NCI-H187 (cell line): ENCODE results near the gene CYSTM1.

Experiments used
- DNase-seq, 2 experiments: peaks; one replicate each; lab custom pipeline; 2025; lab: John Stamatoyannopoulos, UW

CYSTM1 gene

GRCh38 chr5:140174465-140175366, at the start of gene CYSTM1:
TSS of gene CYSTM1 (plus strand) at chr5:140175188. CDS start at chr5:140194466, 19,278 bp downstream.
- peak; percentile 90 for DNase-seq

GRCh38 chr5:140125637-140126036, 49.4 kb upstream of the CYSTM1 start, which contains the start of gene IGIP:
TSS of gene IGIP (plus strand) at chr5:140125937. CDS start at chr5:140128477, 2,540 bp downstream.
- no peak for DNase-seq

- no peak for DNase-seq
These were observed 48.5 kb upstream of the CYSTM1 start for GRCh38 chr5:140126315-140127012.

- no peak for DNase-seq
These were observed 46.6 kb upstream of the CYSTM1 start for GRCh38 chr5:140128376-140128775.

GRCh38 chr5:140130949-140131733, 43.8 kb upstream of the CYSTM1 start:
- DNase-seq = no peak

GRCh38 chr5:140131967-140132409, 43.0 kb upstream of the CYSTM1 start:
- DNase-seq = no peak

- no peak for DNase-seq
These were observed 41.3 kb upstream of the CYSTM1 start for GRCh38 chr5:140133514-140134167.

- DNase-seq = no peak
These were observed 40.6 kb upstream of the CYSTM1 start for GRCh38 chr5:140134277-140134935.

GRCh38 chr5:140135127-140135526, 39.9 kb upstream of the CYSTM1 start:
- DNase-seq = no peak

GRCh38 chr5:140136624-140137023, 38.4 kb upstream of the CYSTM1 start:
- DNase-seq = no peak

- DNase-seq = no peak
These were observed 34.6 kb upstream of the CYSTM1 start for GRCh38 chr5:140140435-140140834.

- no peak for DNase-seq
These were observed 33.7 kb upstream of the CYSTM1 start for GRCh38 chr5:140141241-140141640.

GRCh38 chr5:140142246-140142645, 32.7 kb upstream of the CYSTM1 start:
- no peak for DNase-seq

- DNase-seq = no peak
These were observed 32.1 kb upstream of the CYSTM1 start for GRCh38 chr5:140142856-140143255.

GRCh38 chr5:140143521-140144258, 31.3 kb upstream of the CYSTM1 start:
- no peak for DNase-seq

- DNase-seq = no peak
These were observed 29.7 kb upstream of the CYSTM1 start for GRCh38 chr5:140145256-140145655.

- DNase-seq = no peak
These were observed 29.0 kb upstream of the CYSTM1 start for GRCh38 chr5:140145818-140146522.

- no peak for DNase-seq
These were observed 28.5 kb upstream of the CYSTM1 start for GRCh38 chr5:140146523-140146842.

- DNase-seq = no peak
These were observed 27.5 kb upstream of the CYSTM1 start for GRCh38 chr5:140147460-140147859.

- no peak for DNase-seq
These were observed 26.5 kb upstream of the CYSTM1 start for GRCh38 chr5:140148508-140148907.
